ENCODE measurements around the gene COL24A1. TPM values are rescaled to one million over a fixed set of nuclear protein-coding genes. Genes with fewer than 3 reads are reported as not detected.
"Not testable (repeated sequence)": the region's sequence is repeated elsewhere in the genome, so short reads cannot be mapped to it uniquely, and the experiment has no call there.

Gene COL24A1
- total and polyA plus RNA-seq, 2 donors (not counting 3 experiments of a cell fraction or from before 2014, with no cell fraction given), result 0.03 TPM; not detected in 1

- ChIA-PET POLR2A (no interaction called here), CTCF (interaction anchor here (0.6 to 1.4 kb wide), 2 partner anchors 32 to 961 kb away, joined by 3 to 4 read pairs; no protein-coding TSS in a partner anchor)
- Histone ChIP-seq H3K4me3 (replicated peaks in 1 of 3; ENCODE audit: insufficient read depth in 1 of 3, low read depth in 1 of 3, low read length in 3 of 3) (no peak overlapping the region), H3K9ac (replicated peaks; ENCODE audit: extremely low read depth, insufficient read depth, low read length) (no peak overlapping the region), H3K36me3 (ENCODE audit: control insufficient read depth in 2 of 2, extremely low read depth in 1 of 2, insufficient read depth in 2 of 2, low read length in 2 of 2) (no peaks in the 10 kb centered on the region), H3K27ac (ENCODE audit: insufficient read depth, low read depth, low read length) (no peak overlapping the region), H3K9me3 (replicated peaks; ENCODE audit: control insufficient read depth, insufficient read depth, low read length) (no peaks in the 10 kb centered on the region), H3K4me2 (ENCODE audit: insufficient read depth, low read length) (no peak overlapping the region), H4K20me1 (replicated peaks; ENCODE audit: control insufficient read depth, extremely low read depth, insufficient read depth, low read length) (no peaks in the 10 kb centered on the region), H3K9me1 (replicated peaks; ENCODE audit: control insufficient read depth, extremely low read depth, insufficient read depth, low read length) (no peaks in the 10 kb centered on the region), H3K79me2 (ENCODE audit: control insufficient read depth, insufficient read depth, low read length) (no peaks in the 10 kb centered on the region), H3K4me1 (ENCODE audit: control insufficient read depth, extremely low read depth, insufficient read depth, low read length) (no peaks in the 10 kb centered on the region), H3K27me3 (ENCODE audit: control insufficient read depth in 2 of 2, insufficient read depth in 2 of 2, low read length in 2 of 2) (peaks cover 0 to 2% of the 10 kb centered on the region in 2 experiments), H2AFZ (ENCODE audit: low read depth, low read length) (no peak overlapping the region)
- no TSS peak for BruUV-seq (replicated peaks)
- FAIRE-seq (no peak), DNase-seq (ENCODE audit: low read depth, low spot score) (no peak)
- TF ChIP-seq FOS (IDR thresholded peaks at IDR 0.05; ENCODE audit: borderline replicate concordance, insufficient read depth, low read length) (no peak), POLR2AphosphoS5 (IDR thresholded peaks at IDR 0.05; ENCODE audit: insufficient read depth, low read depth, low read length) (no peak), POLR2A (IDR thresholded peaks at IDR 0.05; ENCODE audit: low read depth, low read length) (no peak), GATA2 (IDR thresholded peaks at IDR 0.05; ENCODE audit: insufficient read depth, insufficient read length, low read depth, low read length) (no peak), CTCF (IDR thresholded peaks at IDR 0.05; ENCODE audit: extremely low read depth in 1 of 2, insufficient read depth in 1 of 2, low read depth in 1 of 2, low read length in 2 of 2) (no peak), JUN (IDR thresholded peaks at IDR 0.05; ENCODE audit: borderline replicate concordance, insufficient read depth, insufficient read length, low read depth) (no peak), MAX (IDR thresholded peaks at IDR 0.05; ENCODE audit: insufficient read depth, insufficient read length) (no peak)
- intact Hi-C loops (cut with micrococcal nuclease) (no loop called here), dilution Hi-C loops (cut with MboI; ENCODE audit: extremely low pct_ligation_motif_present, low sequenced_read_pairs) (no loop called here)
Measured at GRCh38 chr1:86114236-86114635, 42.3 kb downstream of the COL24A1 start.

- H3K27me3 ChIP-seq (ENCODE audit: control insufficient read depth in 2 of 2, insufficient read depth in 2 of 2, low read length in 2 of 2); FAIRE-seq; BruUV-seq (replicated peaks); H3K9me1 ChIP-seq (replicated peaks; ENCODE audit: control insufficient read depth, extremely low read depth, insufficient read depth, low read length); H4K20me1 ChIP-seq (replicated peaks; ENCODE audit: control insufficient read depth, extremely low read depth, insufficient read depth, low read length); H3K4me2 ChIP-seq (ENCODE audit: insufficient read depth, low read length); H3K79me2 ChIP-seq (ENCODE audit: control insufficient read depth, insufficient read depth, low read length); H3K4me3 ChIP-seq (replicated peaks in 1 of 3; ENCODE audit: insufficient read depth in 1 of 3, low read depth in 1 of 3, low read length in 3 of 3); dilution Hi-C loops (cut with MboI; ENCODE audit: extremely low pct_ligation_motif_present, low sequenced_read_pairs); H3K9me3 ChIP-seq (replicated peaks; ENCODE audit: control insufficient read depth, insufficient read depth, low read length); H2AFZ ChIP-seq (ENCODE audit: low read depth, low read length); H3K36me3 ChIP-seq (ENCODE audit: control insufficient read depth in 2 of 2, extremely low read depth in 1 of 2, insufficient read depth in 2 of 2, low read length in 2 of 2); H3K9ac ChIP-seq (replicated peaks; ENCODE audit: extremely low read depth, insufficient read depth, low read length); H3K27ac ChIP-seq (ENCODE audit: insufficient read depth, low read depth, low read length); intact Hi-C loops (cut with micrococcal nuclease); POLR2A ChIA-PET; DNase-seq (ENCODE audit: low read depth, low spot score); H3K4me1 ChIP-seq (ENCODE audit: control insufficient read depth, extremely low read depth, insufficient read depth, low read length): not testable (repeated sequence)
- CTCF ChIA-PET, result interaction anchor here (1.5 kb wide), 1 partner anchor 10 kb away, joined by 4 read pairs; no protein-coding TSS in a partner anchor
Measured at GRCh38 chr1:86111590-86111989, 45.0 kb downstream of the COL24A1 start.

All from endothelial cell of umbilical vein (primary cell).